K562 (cell line): ENCODE results near the gene PHOSPHO1. TPM values are rescaled to one million over a fixed set of nuclear protein-coding genes. Genes with fewer than 3 reads are reported as not detected.

Experiments used
- CBX1 ChIP-seq: sonication (generic); IDR thresholded peaks from 2 replicates; pipeline ENCODE4 v1.6.1; 2016; ENCODE audit warnings: antibody characterized with exemption, low read depth, mild to moderate bottlenecking
- CHD2 ChIP-seq: IDR thresholded peaks from 2 replicates; pipeline ENCODE4 v1.6.1; 2011; ENCODE audit warnings: low read depth, low read length
- CTCF ChIP-seq, 3 experiments: IDR thresholded peaks in 2 of 3; conservative IDR thresholded peaks in 1 of 3; 2 replicates each; pipeline ENCODE4 v1.5.1; 2011 to 2012; ENCODE audit warnings: low read length in 3 of 3, mild to moderate bottlenecking in 3 of 3, control low read depth in 2 of 3, improper control_type of control experiment in 1 of 3, inconsistent platforms in 1 of 3, low read depth in 1 of 3, mixed read lengths in 1 of 3, moderate library complexity in 1 of 3; ENCODE audit not compliant: insufficient read depth in 2 of 3
- EGR1 ChIP-seq: fragments of 450-650 bp; conservative IDR thresholded peaks from 2 replicates; pipeline ENCODE4 v1.6.1; 2017; ENCODE audit warnings: mild to moderate bottlenecking
- ETV6 ChIP-seq, 3 experiments: fragments of 150-350 bp in 1 of 3; sonication (generic) in 1 of 3; formaldehyde crosslinking in 1 of 3; IDR thresholded peaks; 2 replicates each; pipeline versions ENCODE4 v1.6.1 to v1.8.0; 2014 to 2022; ENCODE audit warnings: borderline replicate concordance in 2 of 3, low read depth in 2 of 3, antibody characterized with exemption in 1 of 3, low read length in 1 of 3, mild to moderate bottlenecking in 1 of 3, missing genetic modification reagents in 1 of 3
- KDM1A ChIP-seq, 2 experiments: fragments of 450-650 bp; IDR thresholded peaks; 2 replicates each; pipeline ENCODE4 v1.6.1; 2016; ENCODE audit warnings: mild to moderate bottlenecking in 2 of 2
- NUFIP1 ChIP-seq: fragments of 450-650 bp; IDR thresholded peaks from 2 replicates; pipeline ENCODE4 v1.6.1; 2018; ENCODE audit not compliant: partially characterized antibody
- PREB ChIP-seq: sonication (generic); formaldehyde crosslinking; IDR thresholded peaks from 2 replicates; pipeline ENCODE4 v1.8.1; 2023; ENCODE audit warnings: mild to moderate bottlenecking, missing genetic modification reagents
- TCF7L2 ChIP-seq: fragments of 150-350 bp; IDR thresholded peaks from 2 replicates; pipeline ENCODE4 v1.6.1; 2016; ENCODE audit warnings: low read depth, mild to moderate bottlenecking, low read length, moderate library complexity
- ZMIZ1 ChIP-seq, 2 experiments: fragments of 150-350 bp in 1 of 2; IDR thresholded peaks; 2 replicates each; pipeline ENCODE4 v1.6.1; 2012 to 2016; ENCODE audit warnings: low read depth in 2 of 2, low read length in 2 of 2, mild to moderate bottlenecking in 1 of 2, moderate library complexity in 1 of 2
- ZNF511 ChIP-seq: sonication (generic); formaldehyde crosslinking; IDR thresholded peaks from 2 replicates; pipeline ENCODE4 v1.8.0; 2022; ENCODE audit warnings: mild to moderate bottlenecking, missing genetic modification reagents
- ZNF561 ChIP-seq: fragments of 450-650 bp; formaldehyde crosslinking; conservative IDR thresholded peaks from 2 replicates; pipeline ENCODE4 v1.4.0; 2020; ENCODE audit warnings: mild to moderate bottlenecking, moderate library complexity
- ZNF780A ChIP-seq: fragments of 250-450 bp; sonication (Bioruptor Pico); IDR thresholded peaks from 2 replicates; pipeline ENCODE4 v1.5.0; 2021; ENCODE audit warnings: mild to moderate bottlenecking
- polyA plus RNA-seq, 8 experiments: library from polyadenylated mRNA; depleted of rRNA in 4 of 8; stranded (reverse) in 5 of 8; unstranded in 3 of 8; fragments of >200 nt; fragmentation: Nextera tagmentation in 2 of 8; fragmentation: Illumina TruSeq in 1 of 8; extraction: Ambion mirVana in 2 of 8; extraction: Trizol in 1 of 8; gene quantifications; 2 replicates each; pipeline versions ENCODE4 v1.2.1 to v1.2.3, GENCODE V29; 2011 to 2014; ENCODE audit warnings: inconsistent platforms in 1 of 8, missing spikeins in 1 of 8
- total RNA-seq, 7 experiments: library from RNA; depleted of rRNA in 6 of 7; stranded (reverse); fragments of >200 nt in 6 of 7; fragmentation: Illumina TruSeq in 2 of 7; extraction: Trizol in 2 of 7; gene quantifications; 2 replicates each; pipeline versions ENCODE4 v1.2.1 to v1.2.3, GENCODE V29; 2011 to 2021; ENCODE audit warnings: low replicate concordance in 1 of 7
- TF ChIP-seq, protein P1 (sequence below), 3 experiments: fragments of 200-800 bp in 1 of 3; sonication (Bioruptor generic) in 1 of 3; sonication (generic) in 1 of 3; formaldehyde crosslinking in 1 of 3; IDR thresholded peaks; 2 replicates each; pipeline versions ENCODE4 v1.6.1 to v1.8.0; 2016 to 2022; ENCODE audit warnings: mild to moderate bottlenecking in 2 of 3, missing compliant biosample characterization in 2 of 3, missing genetic modification characterization in 2 of 3, missing genetic modification reagents in 1 of 3
- TF ChIP-seq, protein P2 (sequence below): fragments of 250-450 bp; sonication (Bioruptor Pico); IDR thresholded peaks from 2 replicates; pipeline ENCODE4 v1.4.0; 2020

The PHOSPHO1 gene
- total and polyA plus RNA-seq, 9 of the 15 experiments (the other 6 are each of a cell fraction or from before 2014, with no cell fraction given) = 0.06 to 0.07 TPM; not detected in 7

DNA sequence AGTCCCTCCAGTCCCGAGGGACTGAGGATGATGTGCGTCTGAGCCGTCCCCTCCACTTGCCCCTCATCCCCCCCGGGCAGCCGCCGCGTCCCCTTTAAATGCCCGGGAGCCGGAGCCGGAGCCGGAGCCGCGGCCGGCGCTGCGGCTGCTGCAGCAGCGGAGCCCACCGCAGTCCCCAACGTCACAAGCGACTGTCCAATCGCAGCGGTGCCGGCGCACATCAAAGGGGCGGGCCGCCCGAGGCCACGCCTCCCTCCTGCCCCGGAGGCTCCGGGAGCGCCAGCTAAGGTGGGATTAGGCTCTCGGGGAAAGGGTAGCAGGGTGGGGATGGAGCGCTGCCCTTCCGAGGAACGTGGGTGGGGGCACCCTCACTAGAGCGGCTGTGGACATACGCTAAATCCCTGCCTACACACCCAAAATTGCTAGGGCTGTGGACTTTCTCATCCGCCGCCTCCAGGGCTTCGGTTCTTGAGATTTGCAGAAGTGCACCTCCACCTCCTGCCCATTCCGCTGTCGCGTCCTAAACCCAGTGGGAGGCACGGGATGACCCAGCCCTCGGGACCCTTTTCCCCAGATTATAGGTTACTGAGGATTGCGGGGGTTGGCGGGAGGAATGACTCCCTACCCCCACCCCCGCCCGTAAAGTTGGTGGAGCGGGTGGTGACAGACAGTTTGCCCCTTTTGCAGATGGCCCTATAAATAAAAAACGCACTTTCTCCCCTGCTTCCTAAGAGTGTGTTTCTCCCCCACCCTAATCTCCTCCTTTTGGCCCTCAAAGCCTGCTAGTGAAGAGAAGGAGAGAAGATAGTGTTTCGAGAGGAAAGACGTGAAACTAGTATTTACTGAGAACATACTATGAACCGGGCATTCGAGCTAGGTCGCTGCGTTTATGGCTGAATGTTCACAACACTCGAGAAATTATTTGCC is at the start of gene PHOSPHO1 (continued):
- TF ChIP-seq, protein P1, sequence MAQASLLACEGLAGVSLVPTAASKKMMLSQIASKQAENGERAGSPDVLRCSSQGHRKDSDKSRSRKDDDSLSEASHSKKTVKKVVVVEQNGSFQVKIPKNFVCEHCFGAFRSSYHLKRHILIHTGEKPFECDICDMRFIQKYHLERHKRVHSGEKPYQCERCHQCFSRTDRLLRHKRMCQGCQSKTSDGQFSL (CRISPR knock-in tag; IDR thresholded peaks at IDR 0.05) = no peak
- TF ChIP-seq, protein P1 (tag; IDR thresholded peaks at IDR 0.05) = no peak
- TF ChIP-seq CBX1 (no peak), ZMIZ1 (IDR thresholded peaks at IDR 0.05; ENCODE audit: low read depth in 2 of 2, low read length in 2 of 2) (no peak), ZNF511 (CRISPR knock-in tag) (no peak), ETV6 (IDR thresholded peaks at IDR 0.05; ENCODE audit: borderline replicate concordance in 1 of 2, low read depth in 2 of 2, low read length in 1 of 2) (no peak), ETV6 (CRISPR knock-in tag; IDR thresholded peaks at IDR 0.05; ENCODE audit: borderline replicate concordance) (no peak), KDM1A (IDR thresholded peaks at IDR 0.05) (no peak), PREB (CRISPR knock-in tag) (peak; percentile 48; the same call in 1 of the 2 replicates), ZNF561 (CRISPR knock-in tag) (no peak), EGR1 (peak; percentile 43), NUFIP1 (no peak), ZNF780A (CRISPR knock-in tag) (no peak), CHD2 (no peak), CTCF (IDR thresholded peaks at IDR 0.05 in 2 of 3, conservative IDR thresholded peaks at IDR 0.05 in 1 of 3; ENCODE audit: insufficient read depth in 2 of 3, low read depth in 1 of 3, low read length in 3 of 3) (0 out of 6 replicates have a peak, but pooled peaks of 1 of the 3 experiments have one; percentile 4), TCF7L2 (peak; percentile 88)
- TF ChIP-seq, protein P2, sequence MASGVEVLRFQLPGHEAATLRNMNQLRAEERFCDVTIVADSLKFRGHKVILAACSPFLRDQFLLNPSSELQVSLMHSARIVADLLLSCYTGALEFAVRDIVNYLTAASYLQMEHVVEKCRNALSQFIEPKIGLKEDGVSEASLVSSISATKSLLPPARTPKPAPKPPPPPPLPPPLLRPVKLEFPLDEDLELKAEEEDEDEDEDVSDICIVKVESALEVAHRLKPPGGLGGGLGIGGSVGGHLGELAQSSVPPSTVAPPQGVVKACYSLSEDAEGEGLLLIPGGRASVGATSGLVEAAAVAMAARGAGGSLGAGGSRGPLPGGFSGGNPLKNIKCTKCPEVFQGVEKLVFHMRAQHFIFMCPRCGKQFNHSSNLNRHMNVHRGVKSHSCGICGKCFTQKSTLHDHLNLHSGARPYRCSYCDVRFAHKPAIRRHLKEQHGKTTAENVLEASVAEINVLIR (CRISPR knock-in tag) = 0 out of 2 replicates have a peak, but pooled peaks have one; percentile 33
